Bone marrow (tissue), 2 donors: Measurements from ENCODE around the gene SBSN.

Experiments used
- DNase-seq, 2 donors: peaks; one replicate each; lab custom pipeline; 2025; lab: John Stamatoyannopoulos, UW

The SBSN gene, protein sequence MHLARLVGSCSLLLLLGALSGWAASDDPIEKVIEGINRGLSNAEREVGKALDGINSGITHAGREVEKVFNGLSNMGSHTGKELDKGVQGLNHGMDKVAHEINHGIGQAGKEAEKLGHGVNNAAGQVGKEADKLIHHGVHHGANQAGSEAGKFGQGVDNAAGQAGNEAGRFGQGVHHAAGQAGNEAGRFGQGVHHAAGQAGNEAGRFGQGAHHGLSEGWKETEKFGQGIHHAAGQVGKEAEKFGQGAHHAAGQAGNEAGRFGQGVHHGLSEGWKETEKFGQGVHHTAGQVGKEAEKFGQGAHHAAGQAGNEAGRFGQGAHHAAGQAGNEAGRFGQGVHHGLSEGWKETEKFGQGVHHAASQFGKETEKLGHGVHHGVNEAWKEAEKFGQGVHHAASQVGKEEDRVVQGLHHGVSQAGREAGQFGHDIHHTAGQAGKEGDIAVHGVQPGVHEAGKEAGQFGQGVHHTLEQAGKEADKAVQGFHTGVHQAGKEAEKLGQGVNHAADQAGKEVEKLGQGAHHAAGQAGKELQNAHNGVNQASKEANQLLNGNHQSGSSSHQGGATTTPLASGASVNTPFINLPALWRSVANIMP

DNA sequence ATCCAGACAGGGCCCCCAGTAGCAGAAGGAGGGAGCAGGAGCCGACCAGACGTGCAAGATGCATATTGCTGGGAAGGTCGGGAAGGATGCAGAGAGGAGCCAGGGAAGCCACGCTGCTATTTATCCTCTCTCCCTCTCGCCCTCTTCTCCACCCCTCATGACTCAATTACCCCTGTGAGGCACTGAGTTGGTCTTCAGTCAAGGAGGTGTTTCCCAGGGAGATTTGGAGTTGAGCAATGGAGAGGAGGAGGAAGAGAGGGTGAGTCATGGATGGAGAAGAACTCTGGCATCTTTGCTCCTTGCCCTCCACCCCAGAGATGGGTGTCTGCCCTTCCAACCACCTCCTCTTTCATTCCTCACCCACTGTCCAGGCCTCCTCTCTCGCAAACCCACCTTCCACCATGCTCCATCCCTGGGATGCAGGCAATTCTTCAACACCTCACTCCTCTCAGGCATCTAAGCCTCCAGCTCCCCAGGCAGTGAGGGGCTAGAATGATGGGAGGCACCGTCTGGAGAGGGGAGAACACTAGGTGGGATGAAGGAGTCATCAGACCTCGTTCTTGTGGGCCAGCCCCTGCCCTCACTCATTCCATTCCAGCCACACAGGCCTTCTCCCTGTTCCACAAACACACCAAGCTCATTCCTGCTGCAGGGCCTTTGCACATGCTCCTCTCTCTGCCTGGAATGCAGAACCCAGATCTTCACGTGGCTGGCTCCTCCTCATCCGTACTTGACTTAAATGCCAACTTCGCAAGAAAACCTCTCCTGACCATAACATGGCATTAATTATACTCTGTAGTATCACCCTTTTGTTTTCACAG lies at the start of gene SBSN:
SBSN (minus strand) TSS at position 94 of the 821 bp plus-strand sequence; CDS start at position 64, 30 bp downstream.
- DNase-seq = no peak

DNA sequence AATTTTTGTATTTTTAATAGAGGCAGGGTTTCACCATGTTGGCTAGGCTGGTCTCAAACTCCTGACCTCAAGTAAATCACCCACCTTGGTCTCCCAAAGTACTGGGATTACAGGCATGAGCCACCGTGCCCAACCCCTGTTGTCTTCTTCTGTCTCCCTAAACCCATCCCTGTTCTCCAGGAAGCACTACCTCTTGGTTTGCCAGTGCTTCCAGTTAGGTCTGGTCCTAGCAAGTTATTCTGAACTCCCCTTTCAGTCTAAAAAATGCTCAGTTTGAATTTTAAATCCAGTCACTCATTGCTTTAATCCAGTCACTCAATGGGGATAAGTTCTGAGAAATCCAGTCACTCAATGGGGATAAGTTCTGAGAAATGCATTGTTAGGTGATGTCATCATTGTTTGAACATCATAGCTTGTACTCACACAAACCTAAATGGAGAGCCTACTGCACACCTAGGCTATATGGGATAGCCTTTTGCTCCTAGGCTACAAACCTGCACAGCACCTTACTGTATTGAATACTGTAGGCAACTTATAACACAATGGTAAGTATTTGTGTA lies 43.4 kb upstream of the SBSN start:
- DNase-seq = no peak

GRCh38 chr19:35569281-35569781 lies 41.2 kb upstream of the SBSN start:
- no peak for DNase-seq

DNA sequence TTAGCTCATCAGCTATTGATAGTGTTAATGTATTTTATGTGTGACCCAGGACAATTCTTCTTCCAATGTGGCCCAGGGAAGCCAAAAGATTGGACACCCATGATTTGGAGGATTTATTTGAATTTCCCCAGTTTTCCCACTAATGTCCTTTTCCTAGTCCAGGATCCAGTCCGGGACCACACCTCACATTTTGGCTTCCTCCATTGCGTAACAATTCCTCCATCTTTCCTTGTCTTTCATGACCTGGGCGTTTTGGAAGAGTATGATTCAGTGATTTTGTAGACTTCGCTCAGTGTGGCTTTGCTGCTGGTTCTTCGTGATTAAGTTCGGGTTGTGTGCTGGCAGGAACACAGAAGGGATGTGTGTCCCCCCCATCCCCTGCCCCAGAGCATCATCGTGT lies 38.6 kb upstream of the SBSN start:
- DNase-seq = no peak

DNA sequence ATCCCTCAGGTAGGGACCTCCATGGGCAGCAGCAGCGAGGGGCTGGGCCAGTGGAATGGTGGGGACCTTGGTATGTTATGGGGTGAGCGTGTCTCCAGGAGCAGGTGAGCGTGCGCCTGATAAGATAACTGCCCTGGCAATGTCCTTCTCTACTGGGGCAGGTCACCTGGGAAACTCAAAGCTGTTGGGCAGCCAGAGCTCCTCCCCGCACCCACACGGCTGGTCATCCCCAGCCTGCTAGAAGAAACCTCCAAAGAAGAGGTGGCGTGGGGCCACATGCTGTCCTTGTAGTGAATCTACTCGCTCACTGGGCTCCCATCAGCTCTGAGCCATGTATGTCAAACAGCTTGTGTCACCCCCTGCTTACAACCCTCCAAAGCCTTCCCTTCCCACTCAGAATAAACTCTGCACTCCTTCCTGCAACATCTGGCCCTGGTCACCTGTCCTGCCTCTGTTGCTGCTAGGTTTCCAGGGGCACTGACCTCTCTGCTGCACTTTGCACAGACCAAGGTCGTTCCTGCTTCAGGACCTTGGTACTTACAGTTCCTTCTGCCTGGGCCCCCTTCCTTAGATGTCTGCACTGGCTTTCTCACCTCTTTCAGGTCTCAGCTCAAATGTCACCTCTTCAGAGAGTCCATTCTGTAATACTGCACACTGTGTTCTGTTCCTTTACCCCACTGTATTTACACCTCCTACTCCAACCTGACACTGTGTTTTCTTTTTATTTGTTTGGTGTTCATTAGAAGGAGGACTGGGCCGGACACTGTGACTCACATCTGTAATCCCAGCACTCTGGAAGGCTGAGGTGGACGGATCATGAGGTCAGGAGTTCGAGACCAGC lies 37.1 kb upstream of the SBSN start:
- DNase-seq = no peak

GRCh38 chr19:35563207-35563829 lies 35.2 kb upstream of the SBSN start, which contains the start of gene ATP4A:
Gene ATP4A, minus strand, starts transcription at chr19:35563658. Its CDS starts 29 bp downstream, at chr19:35563629.
- no peak for DNase-seq

DNA sequence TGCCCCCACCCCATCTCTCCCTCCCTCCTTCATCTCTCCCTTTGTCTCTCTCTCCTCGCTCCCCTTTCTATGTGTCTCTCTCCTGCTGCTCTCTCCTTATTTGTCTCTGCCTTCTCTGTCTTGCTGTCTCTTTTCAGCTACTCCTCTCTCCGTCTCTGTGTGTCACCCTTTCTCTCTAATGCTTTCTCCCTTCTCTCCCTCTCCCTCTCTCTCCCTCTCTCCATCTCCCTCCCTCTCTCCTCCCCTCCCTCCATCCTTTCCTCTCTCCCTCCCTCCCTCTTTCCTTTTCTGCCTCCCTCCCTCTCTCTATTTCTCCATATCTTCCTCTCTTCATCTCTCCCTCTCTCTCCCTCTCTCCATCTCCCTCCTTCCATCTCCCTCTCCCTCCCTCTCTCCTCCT lies 34.7 kb upstream of the SBSN start:
- no peak for DNase-seq

GRCh38 chr19:35562336-35562735 lies 34.2 kb upstream of the SBSN start:
- no peak for DNase-seq

DNA sequence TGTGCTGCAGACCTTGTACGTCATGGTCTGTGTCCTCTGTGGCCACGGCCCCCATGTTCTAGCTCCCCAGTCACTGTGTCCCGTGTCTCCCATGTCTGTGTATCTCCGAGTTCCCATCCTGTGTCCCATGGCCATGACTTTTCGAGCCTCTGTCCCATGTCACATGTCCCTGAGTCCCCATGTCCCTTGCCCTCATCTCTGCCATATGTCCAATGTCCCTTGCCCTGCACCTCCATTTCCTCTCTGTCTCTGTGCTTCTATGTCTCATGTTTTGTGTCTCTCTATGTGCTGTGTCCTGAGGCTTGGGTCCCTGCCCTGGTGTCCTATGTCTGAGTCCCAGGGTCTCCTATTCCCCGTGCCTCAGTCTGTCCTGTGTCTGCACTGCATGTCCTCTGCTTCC lies 33.3 kb upstream of the SBSN start:
- DNase-seq = no peak

DNA sequence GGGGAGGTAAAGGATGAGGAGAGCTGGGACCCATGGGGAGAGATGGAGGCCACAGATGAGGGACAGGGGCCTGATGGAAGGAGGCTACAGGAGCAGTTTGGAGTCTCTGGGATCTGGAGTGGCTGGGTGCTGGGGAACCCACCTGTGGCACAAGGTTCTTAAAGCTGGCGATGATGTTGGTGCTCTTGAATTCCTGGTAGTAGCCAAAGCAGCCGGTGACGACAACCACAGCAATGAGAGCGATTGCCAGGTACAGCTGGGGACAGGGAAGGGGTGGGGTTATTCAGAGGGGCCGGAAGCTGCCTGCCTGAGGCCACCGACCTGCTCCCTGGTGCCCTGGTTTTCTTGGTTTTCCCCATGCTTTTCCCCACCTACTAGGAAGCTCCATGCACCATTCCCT lies 32.6 kb upstream of the SBSN start:
- DNase-seq = no peak

DNA sequence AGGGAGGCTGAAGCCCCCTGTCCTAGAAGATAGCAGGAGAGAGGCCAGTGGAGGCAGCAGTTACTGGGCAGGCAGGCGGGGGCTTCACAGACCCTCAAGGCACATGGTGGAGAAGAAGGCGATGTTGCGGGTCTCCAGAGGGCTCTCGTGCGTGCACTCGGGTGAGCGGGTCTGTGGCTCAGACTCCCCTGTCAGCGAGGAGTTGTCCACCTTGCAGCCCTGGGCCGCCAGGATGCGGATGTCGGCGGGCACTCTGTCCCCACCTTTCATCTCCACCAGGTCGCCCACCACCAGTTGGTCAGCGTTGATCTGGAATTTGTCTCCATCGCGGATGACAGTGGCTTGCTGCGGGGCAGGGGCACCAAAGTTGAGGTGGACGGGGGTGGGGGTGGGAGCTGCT lies 32.2 kb upstream of the SBSN start:
- DNase-seq = no peak

- DNase-seq = no peak
Measured at GRCh38 chr19:35559781-35560180, 31.7 kb upstream of the SBSN start.

GRCh38 chr19:35559281-35559659 lies 31.2 kb upstream of the SBSN start:
- DNase-seq = no peak

GRCh38 chr19:35558400-35559280 lies 30.5 kb upstream of the SBSN start:
- DNase-seq = no peak

- DNase-seq = peak in 1 of 2 donors; percentile 19
Measured at GRCh38 chr19:35557539-35558399, 29.7 kb upstream of the SBSN start.

DNA sequence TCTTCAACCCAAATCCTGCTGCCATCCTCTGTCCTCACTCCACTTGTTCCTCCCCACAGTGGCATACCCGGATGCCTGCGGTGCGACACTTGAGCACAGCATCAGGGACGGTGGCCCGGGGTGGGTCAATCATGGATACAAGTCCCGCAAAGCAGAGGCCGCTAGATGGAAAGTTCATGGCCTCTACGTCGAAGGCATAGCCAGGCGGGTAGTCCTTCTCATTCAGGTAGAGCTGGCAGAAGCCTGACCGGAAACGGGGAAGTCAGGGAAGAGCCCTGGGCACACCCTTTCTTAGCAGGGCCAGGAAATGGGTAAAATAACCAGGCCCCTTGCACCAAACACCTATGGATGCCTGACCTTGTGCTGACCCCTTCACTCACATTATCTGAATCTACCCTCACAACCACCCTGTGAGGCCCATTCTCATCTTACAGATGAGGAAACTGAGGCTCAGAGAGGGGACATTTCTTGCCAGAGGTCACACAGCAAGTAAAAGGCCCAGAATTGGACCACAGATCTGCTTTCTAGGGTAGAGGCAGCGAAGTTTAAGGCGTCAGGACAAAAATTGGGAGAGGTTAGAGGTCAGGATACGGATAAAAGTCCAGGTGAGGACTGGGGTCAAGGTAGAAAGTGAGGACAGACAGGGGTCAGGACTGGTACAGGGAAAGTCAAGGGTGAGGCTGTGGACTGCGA lies 28.9 kb upstream of the SBSN start:
- DNase-seq = no peak

GRCh38 chr19:35556025-35556590 lies 28.0 kb upstream of the SBSN start:
- no peak for DNase-seq
